Stimulated activated naive B cell treated with anti-CD40 and anti-IgM and Interleukin-4, amounts not matched to agents 10 μg/mL and 1 μg/mL and 100 μg/mL, for 72 hours (primary cell): ENCODE data around the gene GABARAPL1.
A peak's percentile ranks its signal among the peaks of the same experiment; 100 is the strongest.

Source experiments
- ATAC-seq, 2 donors: fragments of 150-1000 bp; cut with Tn5 transposase; replicated peaks; 2 replicates each; pipeline ENCODE4 v1.10.0; 2021; ENCODE audit warnings: moderate library complexity in 1 of 2
- DNase-seq: peaks from one replicate; pipeline ENCODE4 v3.0.0; 2021
- H3K27ac Mint-ChIP-seq: one replicate; pipeline ENCODE4 v1.8.0; 2022; ENCODE audit warnings: mild to moderate bottlenecking, mixed read lengths
- H3K27me3 Mint-ChIP-seq, 2 donors: one replicate each; pipeline ENCODE4 v1.8.0; 2022; ENCODE audit warnings: mixed read lengths in 2 of 2
- H3K36me3 Mint-ChIP-seq, 2 donors: one replicate each; pipeline ENCODE4 v1.8.0; 2022; ENCODE audit warnings: mixed read lengths in 2 of 2, mild to moderate bottlenecking in 1 of 2
- H3K4me1 Mint-ChIP-seq, 2 donors: one replicate each; pipeline ENCODE4 v1.8.0; 2022; ENCODE audit warnings: mixed read lengths in 2 of 2, mild to moderate bottlenecking in 1 of 2
- H3K4me3 Mint-ChIP-seq, 2 donors: one replicate each; pipeline ENCODE4 v1.8.0; 2022; ENCODE audit warnings: mild to moderate bottlenecking in 2 of 2, mixed read lengths in 2 of 2, moderate library complexity in 1 of 2
- H3K9me3 Mint-ChIP-seq, 2 donors: one replicate each; pipeline ENCODE4 v1.8.0; 2022; ENCODE audit warnings: mixed read lengths in 2 of 2, mild to moderate bottlenecking in 1 of 2

GABARAPL1 gene

GRCh38 chr12:10227648-10228047 is 15.0 kb downstream of the GABARAPL1 start:
- no peak overlapping the region for H3K27ac Mint-ChIP-seq
- peaks cover 5 to 17% of the 10 kb centered on the region in 2 donors for H3K4me1 Mint-ChIP-seq
- peak; percentile 69 to 72 for ATAC-seq
- DNase-seq = no peak
- H3K9me3 Mint-ChIP-seq = no peaks in the 10 kb centered on the region
- no peak overlapping the region for H3K4me3 Mint-ChIP-seq
- peaks cover 3 to 6% of the 10 kb centered on the region in 2 donors for H3K36me3 Mint-ChIP-seq
- no peaks in the 10 kb centered on the region for H3K27me3 Mint-ChIP-seq

- Mint-ChIP-seq H3K4me1 (peaks cover 1 to 9% of the 10 kb centered on the region in 2 donors), H3K36me3 (peaks cover 0 to 13% of the 10 kb centered on the region in 2 donors), H3K27ac (no peak overlapping the region), H3K9me3 (peaks cover 11 to 12% of the 10 kb centered on the region in 2 donors), H3K4me3 (no peak overlapping the region), H3K27me3 (peaks cover 5 to 13% of the 10 kb centered on the region in 2 donors)
- DNase-seq (no peak), ATAC-seq (no peak)
Measured at GRCh38 chr12:10234562-10234961, 21.9 kb downstream of the GABARAPL1 start.

GRCh38 chr12:10235761-10236631 is 23.3 kb downstream of the GABARAPL1 start:
- Mint-ChIP-seq H3K4me1 (peaks cover 1 to 9% of the 10 kb centered on the region in 2 donors), H3K9me3 (peaks cover 11 to 12% of the 10 kb centered on the region in 2 donors), H3K36me3 (peaks cover 0 to 13% of the 10 kb centered on the region in 2 donors), H3K27ac (no peak overlapping the region), H3K4me3 (no peak overlapping the region), H3K27me3 (peaks cover 5 to 15% of the 10 kb centered on the region in 2 donors)
- peak; percentile 67 to 69 for ATAC-seq
- no peak for DNase-seq

GRCh38 chr12:10236720-10237119 is 24.0 kb downstream of the GABARAPL1 start:
- Mint-ChIP-seq H3K4me1 (peaks cover 1 to 9% of the 10 kb centered on the region in 2 donors), H3K36me3 (peaks cover 0 to 13% of the 10 kb centered on the region in 2 donors), H3K4me3 (no peak overlapping the region), H3K27ac (no peak overlapping the region), H3K27me3 (peaks cover 5 to 15% of the 10 kb centered on the region in 2 donors), H3K9me3 (peaks cover 11 to 12% of the 10 kb centered on the region in 2 donors)
- no peak for DNase-seq
- ATAC-seq = no peak

GRCh38 chr12:10238526-10238925 is 25.8 kb downstream of the GABARAPL1 start:
- no peak overlapping the region for H3K4me3 Mint-ChIP-seq
- peaks cover 0 to 13% of the 10 kb centered on the region in 2 donors for H3K36me3 Mint-ChIP-seq
- no peak for DNase-seq
- peaks cover 6 to 18% of the 10 kb centered on the region in 2 donors for H3K4me1 Mint-ChIP-seq
- no peak for ATAC-seq
- peaks cover 11% of the 10 kb centered on the region in 2 donors for H3K9me3 Mint-ChIP-seq
- H3K27me3 Mint-ChIP-seq = peaks cover 14 to 15% of the 10 kb centered on the region in 2 donors
- H3K27ac Mint-ChIP-seq = no peak overlapping the region

- Mint-ChIP-seq H3K36me3 (no peaks in the 10 kb centered on the region), H3K4me1 (peaks cover 10 to 23% of the 10 kb centered on the region in 2 donors), H3K9me3 (no peaks in the 10 kb centered on the region), H3K27me3 (peaks cover 14 to 15% of the 10 kb centered on the region in 2 donors), H3K27ac (no peak overlapping the region), H3K4me3 (no peak overlapping the region)
- ATAC-seq = no peak
- no peak for DNase-seq
Measured at GRCh38 chr12:10241290-10241689, 28.6 kb downstream of the GABARAPL1 start.

- Mint-ChIP-seq H3K4me3 (no peak overlapping the region), H3K27ac (no peak overlapping the region), H3K27me3 (peaks cover 14% of the 10 kb centered on the region in 2 donors), H3K36me3 (no peaks in the 10 kb centered on the region), H3K9me3 (no peaks in the 10 kb centered on the region), H3K4me1 (peaks cover 10 to 19% of the 10 kb centered on the region in 2 donors)
- DNase-seq (no peak), ATAC-seq (no peak)
Measured at GRCh38 chr12:10241727-10242126, 29.1 kb downstream of the GABARAPL1 start.

- ATAC-seq (no peak), DNase-seq (no peak)
- peaks cover 12 to 17% of the 10 kb centered on the region in 2 donors for H3K4me1 Mint-ChIP-seq
- no peaks in the 10 kb centered on the region for H3K9me3 Mint-ChIP-seq
- H3K36me3 Mint-ChIP-seq = no peaks in the 10 kb centered on the region
- no peak overlapping the region for H3K4me3 Mint-ChIP-seq
- peaks cover 6 to 9% of the 10 kb centered on the region in 2 donors for H3K27me3 Mint-ChIP-seq
- no peak overlapping the region for H3K27ac Mint-ChIP-seq
Measured at GRCh38 chr12:10242539-10242938, 29.9 kb downstream of the GABARAPL1 start.

GRCh38 chr12:10243818-10244520 is 31.3 kb downstream of the GABARAPL1 start:
- peaks cover 0 to 1% of the 10 kb centered on the region in 2 donors for H3K36me3 Mint-ChIP-seq
- H3K4me3 Mint-ChIP-seq = peak overlapping the region; percentile 70 to 74
- no peak overlapping the region for H3K27ac Mint-ChIP-seq
- no peaks in the 10 kb centered on the region for H3K9me3 Mint-ChIP-seq
- H3K4me1 Mint-ChIP-seq = peaks cover 16 to 23% of the 10 kb centered on the region in 2 donors
- DNase-seq = no peak
- ATAC-seq = peak; percentile 66 to 69
- peaks cover 6 to 9% of the 10 kb centered on the region in 2 donors for H3K27me3 Mint-ChIP-seq

- peak; percentile 58 to 66 for ATAC-seq
- H3K4me3 Mint-ChIP-seq = no peak overlapping the region
Measured at GRCh38 chr12:10247436-10248058, 34.9 kb downstream of the GABARAPL1 start.

GRCh38 chr12:10249690-10250455 is 37.2 kb downstream of the GABARAPL1 start:
- ATAC-seq = peak in 1 of 2 donors; percentile 14
- H3K27ac Mint-ChIP-seq = no peak overlapping the region
- no peak for DNase-seq
- H3K4me1 Mint-ChIP-seq = peaks cover 9 to 16% of the 10 kb centered on the region in 2 donors
- peaks cover 0 to 1% of the 10 kb centered on the region in 2 donors for H3K36me3 Mint-ChIP-seq
- peaks cover 10 to 11% of the 10 kb centered on the region in 2 donors for H3K27me3 Mint-ChIP-seq
- peaks cover 0 to 2% of the 10 kb centered on the region in 2 donors for H3K9me3 Mint-ChIP-seq
- H3K4me3 Mint-ChIP-seq = no peak overlapping the region

More at GRCh38 chr12:10247436-10248058, 34.9 kb downstream of the GABARAPL1 start:
- Mint-ChIP-seq H3K36me3 (peaks cover 0 to 1% of the 10 kb centered on the region in 2 donors), H3K27ac (no peak overlapping the region), H3K4me1 (peaks cover 16 to 29% of the 10 kb centered on the region in 2 donors), H3K9me3 (no peaks in the 10 kb centered on the region), H3K27me3 (peaks cover 10 to 14% of the 10 kb centered on the region in 2 donors)
- DNase-seq = no peak

GRCh38 chr12:10251669-10252068 is 39.0 kb downstream of the GABARAPL1 start:
- peaks cover 3 to 4% of the 10 kb centered on the region in 2 donors for H3K36me3 Mint-ChIP-seq
- H3K4me1 Mint-ChIP-seq = peaks cover 9 to 16% of the 10 kb centered on the region in 2 donors
- peaks cover 7 to 9% of the 10 kb centered on the region in 2 donors for H3K9me3 Mint-ChIP-seq
- H3K27me3 Mint-ChIP-seq = peaks cover 10 to 11% of the 10 kb centered on the region in 2 donors
- H3K27ac Mint-ChIP-seq = no peak overlapping the region
- no peak for ATAC-seq
- no peak for DNase-seq
- no peak overlapping the region for H3K4me3 Mint-ChIP-seq

GRCh38 chr12:10252201-10252600 is 39.5 kb downstream of the GABARAPL1 start:
- peaks cover 7 to 16% of the 10 kb centered on the region in 2 donors for H3K4me1 Mint-ChIP-seq
- H3K9me3 Mint-ChIP-seq = peaks cover 7 to 9% of the 10 kb centered on the region in 2 donors
- no peak overlapping the region for H3K27ac Mint-ChIP-seq
- H3K27me3 Mint-ChIP-seq = peaks cover 10 to 11% of the 10 kb centered on the region in 2 donors
- ATAC-seq (no peak), DNase-seq (no peak)
- H3K4me3 Mint-ChIP-seq = no peak overlapping the region
- H3K36me3 Mint-ChIP-seq = peaks cover 3 to 4% of the 10 kb centered on the region in 2 donors
